Vagina (tissue), 2 donors: ENCODE results near the gene RABGAP1L. TPM values are rescaled to one million over a fixed set of nuclear protein-coding genes. Genes with fewer than 3 reads are reported as not detected.

ENCODE experiments used
- DNase-seq, 2 donors: peaks; one replicate each; pipeline ENCODE4 v3.0.0-alpha.2; 2017; ENCODE audit errors: extremely low spot score in 2 of 2
- H3K27ac ChIP-seq: fragments of 200-600 bp; sonication (generic); one replicate; pipeline ENCODE4 v1.5.1; 2019
- H3K27me3 ChIP-seq: fragments of 200-600 bp; sonication (generic); one replicate; pipeline ENCODE4 v1.5.1; 2019
- H3K36me3 ChIP-seq, 2 donors: fragments of 200-600 bp; sonication (generic); one replicate each; pipeline ENCODE4 v1.5.1; 2017 to 2019
- H3K4me1 ChIP-seq: fragments of 200-600 bp; sonication (generic); one replicate; pipeline ENCODE4 v1.5.1; 2019
- H3K4me3 ChIP-seq, 2 donors: fragments of 200-600 bp; sonication (generic); 1 replicate in 1 of 2; 2 replicates in 1 of 2; pipeline ENCODE4 v1.5.1; 2016 to 2019
- H3K9me3 ChIP-seq: fragments of 200-600 bp; sonication (generic); one replicate; pipeline ENCODE4 v1.5.1; 2019
- CTCF ChIP-seq, 3 experiments: fragments of 450-650 bp in 2 of 3; fragments of 200-600 bp in 1 of 3; sonication (generic) in 1 of 3; IDR thresholded peaks; one replicate each; pipeline ENCODE4 v1.5.1; 2017 to 2019; ENCODE audit warnings: antibody characterized with exemption in 3 of 3, mild to moderate bottlenecking in 2 of 3, moderate library complexity in 2 of 3
- POLR2A ChIP-seq, 2 donors: fragments of 450-650 bp; IDR thresholded peaks; one replicate each; pipeline ENCODE4 v1.6.1; 2017; ENCODE audit warnings: antibody characterized with exemption in 2 of 2, mild to moderate bottlenecking in 2 of 2, moderate library complexity in 2 of 2
- POLR2AphosphoS5 ChIP-seq, 2 donors: sonication (generic); formaldehyde crosslinking; IDR thresholded peaks; one replicate each; pipeline ENCODE4 v1.9.0; 2017; ENCODE audit warnings: antibody characterized with exemption in 2 of 2, mild to moderate bottlenecking in 2 of 2, low read depth in 1 of 2; ENCODE audit not compliant: insufficient read depth in 1 of 2
- intact Hi-C: fragments of 100-400 bp; cut with DNase I; formaldehyde crosslinking; loops from one replicate; pipeline ENCODE4 v1.15.1; 2023
- total RNA-seq: library from RNA; depleted of rRNA; stranded (reverse); fragments of >200 nt; gene quantifications from one replicate; pipeline ENCODE4 v1.2.3, GENCODE V29; 2016

The RABGAP1L gene
- total RNA-seq, 1 donor from 2014 or later: 40.0 TPM

- TF ChIP-seq POLR2A (IDR thresholded peaks at IDR 0.05) (no peak), CTCF (IDR thresholded peaks at IDR 0.05) (no peak), POLR2AphosphoS5 (IDR thresholded peaks at IDR 0.05; ENCODE audit: insufficient read depth in 1 of 2, low read depth in 1 of 2) (no peak)
- Histone ChIP-seq H3K27me3 (no peaks in the 10 kb centered on the region), H3K9me3 (no peaks in the 10 kb centered on the region), H3K4me1 (no peaks in the 10 kb centered on the region), H3K4me3 (no peak overlapping the region), H3K27ac (no peak overlapping the region), H3K36me3 (no peaks in the 10 kb centered on the region)
- no peak for DNase-seq
- intact Hi-C loops: no loop called here
These were observed 724.1 kb downstream of the RABGAP1L start for GRCh38 chr1:174883409-174883808.

- intact Hi-C loops: no loop called here
- TF ChIP-seq POLR2AphosphoS5 (IDR thresholded peaks at IDR 0.05; ENCODE audit: insufficient read depth in 1 of 2, low read depth in 1 of 2) (no peak), CTCF (IDR thresholded peaks at IDR 0.05) (no peak), POLR2A (IDR thresholded peaks at IDR 0.05) (no peak)
- no peak for DNase-seq
- Histone ChIP-seq H3K9me3 (no peaks in the 10 kb centered on the region), H3K27ac (no peak overlapping the region), H3K27me3 (no peaks in the 10 kb centered on the region), H3K4me1 (no peaks in the 10 kb centered on the region), H3K4me3 (no peak overlapping the region), H3K36me3 (no peaks in the 10 kb centered on the region)
These were observed 724.7 kb downstream of the RABGAP1L start for GRCh38 chr1:174884038-174884437.

GRCh38 chr1:174884566-174884965, 725.2 kb downstream of the RABGAP1L start:
- H3K27me3 ChIP-seq: no peaks in the 10 kb centered on the region
- H3K27ac ChIP-seq: no peak overlapping the region
- H3K4me3 ChIP-seq: no peak overlapping the region
- no peaks in the 10 kb centered on the region for H3K9me3 ChIP-seq
- no peak for DNase-seq
- no peaks in the 10 kb centered on the region for H3K36me3 ChIP-seq
- intact Hi-C loops: no loop called here
- H3K4me1 ChIP-seq: no peaks in the 10 kb centered on the region
- TF ChIP-seq POLR2AphosphoS5 (IDR thresholded peaks at IDR 0.05; ENCODE audit: insufficient read depth in 1 of 2, low read depth in 1 of 2): no peak
- no peak for TF ChIP-seq CTCF (IDR thresholded peaks at IDR 0.05)
- no peak for TF ChIP-seq POLR2A (IDR thresholded peaks at IDR 0.05)

- TF ChIP-seq POLR2A (IDR thresholded peaks at IDR 0.05) (no peak), CTCF (IDR thresholded peaks at IDR 0.05) (no peak), POLR2AphosphoS5 (IDR thresholded peaks at IDR 0.05; ENCODE audit: insufficient read depth in 1 of 2, low read depth in 1 of 2) (no peak)
- H3K27me3 ChIP-seq: no peaks in the 10 kb centered on the region
- H3K36me3 ChIP-seq: no peaks in the 10 kb centered on the region
- H3K27ac ChIP-seq: no peak overlapping the region
- H3K9me3 ChIP-seq: no peaks in the 10 kb centered on the region
- DNase-seq: no peak
- H3K4me3 ChIP-seq: no peak overlapping the region
- H3K4me1 ChIP-seq: no peaks in the 10 kb centered on the region
- intact Hi-C loops: no loop called here
These were observed 730.7 kb downstream of the RABGAP1L start for GRCh38 chr1:174890024-174890423.

- Histone ChIP-seq H3K27ac (no peak overlapping the region), H3K4me1 (no peaks in the 10 kb centered on the region), H3K36me3 (no peaks in the 10 kb centered on the region), H3K4me3 (no peak overlapping the region), H3K27me3 (no peaks in the 10 kb centered on the region), H3K9me3 (no peaks in the 10 kb centered on the region)
- intact Hi-C loops: no loop called here
- DNase-seq: no peak
- TF ChIP-seq POLR2A (IDR thresholded peaks at IDR 0.05) (no peak), CTCF (IDR thresholded peaks at IDR 0.05) (no peak), POLR2AphosphoS5 (IDR thresholded peaks at IDR 0.05; ENCODE audit: insufficient read depth in 1 of 2, low read depth in 1 of 2) (no peak)
These were observed 732.7 kb downstream of the RABGAP1L start for GRCh38 chr1:174892016-174892415.
